ENCODE results near the gene RAD1.

Gene RAD1

DNA sequence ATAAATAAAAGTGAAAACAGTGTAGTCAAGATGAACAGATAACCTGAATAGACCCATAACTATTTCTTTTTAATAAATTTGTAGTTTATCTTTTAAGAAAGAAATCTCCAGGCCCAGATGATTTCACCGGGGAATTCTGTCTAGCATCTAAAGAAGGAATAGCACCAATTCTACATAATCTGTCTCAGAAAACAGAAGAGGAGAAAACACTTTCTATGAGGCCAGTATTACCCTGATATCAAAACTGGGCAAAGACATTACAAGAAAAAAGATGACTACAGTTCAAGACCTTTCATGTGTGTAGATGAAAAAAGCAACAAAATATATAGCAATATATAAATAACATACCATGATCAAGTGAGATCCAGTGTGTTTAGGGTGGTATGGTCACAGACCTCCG, 44.9 kb downstream of the RAD1 start:
- in situ Hi-C loops (cut with HindIII; ENCODE audit: low sequenced_read_pairs) = no loop called here
- TF ChIP-seq CTCF (IDR thresholded peaks at IDR 0.05; ENCODE audit: low read depth, low read length, missing control alignments) = no peak
- no peak for DNase-seq (ENCODE audit: low read depth)
- H3K4me3 ChIP-seq (ENCODE audit: low read depth, low read length) = no peak overlapping the region

GRCh38 chr5:34869256-34869655, 46.0 kb downstream of the RAD1 start:
- no peak for TF ChIP-seq CTCF (IDR thresholded peaks at IDR 0.05; ENCODE audit: low read depth, low read length, missing control alignments)
- no peak for DNase-seq (ENCODE audit: low read depth)
- in situ Hi-C loops (cut with HindIII; ENCODE audit: low sequenced_read_pairs) = no loop called here
- H3K4me3 ChIP-seq (ENCODE audit: low read depth, low read length) = no peak overlapping the region

DNA sequence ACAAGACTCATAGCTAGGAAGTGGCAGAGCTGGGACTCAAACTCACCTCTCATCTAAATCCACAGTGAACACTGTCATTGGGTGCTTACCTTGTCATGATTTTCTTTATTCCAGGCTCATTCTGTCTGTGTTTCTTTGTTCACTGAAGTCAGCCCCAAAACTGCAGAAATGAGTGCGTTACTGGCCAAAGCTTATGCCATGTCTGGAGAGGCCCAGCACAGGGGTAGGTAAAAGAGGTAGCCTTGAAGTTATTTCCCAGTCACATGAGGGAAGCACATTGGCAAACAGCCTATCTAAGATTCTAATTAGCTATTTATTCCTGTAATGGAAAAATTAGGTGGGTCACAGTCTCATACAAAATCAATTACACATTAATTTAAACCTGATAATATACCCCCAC, 46.5 kb downstream of the RAD1 start:
- DNase-seq (ENCODE audit: low read depth) = no peak
- no peak for TF ChIP-seq CTCF (IDR thresholded peaks at IDR 0.05; ENCODE audit: low read depth, low read length, missing control alignments)
- H3K4me3 ChIP-seq (ENCODE audit: low read depth, low read length) = no peak overlapping the region
- in situ Hi-C loops (cut with HindIII; ENCODE audit: low sequenced_read_pairs) = no loop called here

DNA sequence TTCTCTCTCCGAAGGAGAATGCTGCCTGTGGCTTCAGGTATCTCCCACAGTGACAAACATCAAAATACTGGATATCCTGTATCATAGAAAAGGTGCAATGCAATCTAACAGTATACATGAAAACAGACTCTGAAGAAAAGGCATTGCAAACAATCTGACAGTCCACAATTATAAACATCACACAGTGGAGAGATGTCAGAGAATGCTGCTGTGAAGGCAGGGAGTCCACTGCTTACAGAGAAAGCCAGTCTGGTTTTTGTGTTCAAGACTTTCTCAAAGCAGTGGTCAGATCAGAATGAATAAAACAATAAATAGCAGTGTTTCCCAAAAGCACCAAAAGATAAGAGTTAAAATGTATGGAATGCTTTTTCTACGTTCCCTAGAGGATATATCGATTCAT, 47.6 kb downstream of the RAD1 start:
- TF ChIP-seq CTCF (IDR thresholded peaks at IDR 0.05; ENCODE audit: low read depth, low read length, missing control alignments) = no peak
- in situ Hi-C loops (cut with HindIII; ENCODE audit: low sequenced_read_pairs) = no loop called here
- no peak overlapping the region for H3K4me3 ChIP-seq (ENCODE audit: low read depth, low read length)
- no peak for DNase-seq (ENCODE audit: low read depth)

DNA sequence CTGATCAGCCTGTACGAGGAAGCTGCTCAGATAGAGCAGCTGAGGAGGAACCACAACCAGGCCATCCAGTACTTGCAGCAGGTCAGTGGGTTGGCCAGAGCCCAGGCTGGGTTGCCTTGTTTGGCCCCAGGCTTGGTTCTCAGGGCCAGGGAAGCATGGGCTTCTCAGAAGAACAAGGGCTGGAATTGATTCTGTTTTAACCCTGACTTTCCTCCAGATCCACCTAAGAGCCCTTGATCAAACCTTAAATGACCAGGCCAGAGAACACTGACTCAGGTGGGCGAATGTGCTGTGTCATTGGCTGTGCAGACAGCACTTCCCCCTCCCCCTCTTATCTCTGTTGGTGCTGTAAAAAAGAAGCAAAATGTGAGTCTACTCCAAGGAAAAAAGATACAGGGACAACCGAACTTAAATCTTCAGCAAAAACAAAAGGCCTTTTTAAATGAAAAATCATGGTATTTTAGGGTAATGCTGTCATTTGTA, 48.3 kb downstream of the RAD1 start:
- no peak overlapping the region for H3K4me3 ChIP-seq (ENCODE audit: low read depth, low read length)
- no peak for TF ChIP-seq CTCF (IDR thresholded peaks at IDR 0.05; ENCODE audit: low read depth, low read length, missing control alignments)
- no peak for DNase-seq (ENCODE audit: low read depth)
- in situ Hi-C loops (cut with HindIII; ENCODE audit: low sequenced_read_pairs) = no loop called here

DNA sequence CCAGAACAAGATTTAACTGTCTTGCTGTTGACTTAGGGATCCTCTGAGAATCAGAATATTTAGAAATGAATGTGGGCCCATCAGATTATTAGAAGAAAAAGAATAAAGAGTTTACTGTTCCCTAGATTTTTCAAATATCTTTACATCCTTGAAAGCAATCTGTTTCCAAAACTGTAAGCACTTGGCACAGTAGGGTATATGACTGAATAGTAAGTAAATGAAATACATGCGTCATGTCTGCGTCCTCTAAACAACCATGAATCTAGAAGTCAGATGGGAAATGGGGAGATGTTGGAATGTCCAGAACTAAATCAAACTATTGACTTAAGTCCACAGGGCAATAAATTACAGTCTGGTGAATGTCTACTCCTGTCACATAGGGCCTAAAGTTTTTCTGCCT, 50.2 kb downstream of the RAD1 start:
- no peak for DNase-seq (ENCODE audit: low read depth)
- TF ChIP-seq CTCF (IDR thresholded peaks at IDR 0.05; ENCODE audit: low read depth, low read length, missing control alignments) = no peak
- no peak overlapping the region for H3K4me3 ChIP-seq (ENCODE audit: low read depth, low read length)
- in situ Hi-C loops (cut with HindIII; ENCODE audit: low sequenced_read_pairs) = no loop called here

- in situ Hi-C loops (cut with HindIII; ENCODE audit: low sequenced_read_pairs) = no loop called here
- H3K4me3 ChIP-seq (ENCODE audit: low read depth, low read length) = no peak overlapping the region
- no peak for DNase-seq (ENCODE audit: low read depth)
- no peak for TF ChIP-seq CTCF (IDR thresholded peaks at IDR 0.05; ENCODE audit: low read depth, low read length, missing control alignments)
These were observed 51.4 kb downstream of the RAD1 start for GRCh38 chr5:34863946-34864345.

All from astrocyte of the cerebellum (primary cell).